Brain microvascular endothelial cell (primary cell): Measurements from ENCODE around the gene FAM219A.

Experiments used
- DNase-seq: peaks from one replicate; pipeline ENCODE4 v3.0.0-alpha.2; 2020
- H3K27ac ChIP-seq: fragments of 250-450 bp; sonication (Bioruptor Pico); 2 replicates; pipeline ENCODE4 v1.5.1; 2020; ENCODE audit warnings: mild to moderate bottlenecking, moderate library complexity
- H3K27me3 ChIP-seq: fragments of 250-450 bp; sonication (Bioruptor Pico); replicated peaks from 2 replicates; pipeline ENCODE4 v1.5.1; 2020; ENCODE audit warnings: mild to moderate bottlenecking
- H3K36me3 ChIP-seq: fragments of 250-450 bp; sonication (Bioruptor Pico); replicated peaks from 2 replicates; pipeline ENCODE4 v1.5.1; 2020; ENCODE audit warnings: mild to moderate bottlenecking
- H3K4me3 ChIP-seq: 2 replicates; pipeline ENCODE4 v1.5.1; 2011; ENCODE audit warnings: low read depth, mild to moderate bottlenecking, control low read depth, low read length, moderate library complexity
- CTCF ChIP-seq: IDR thresholded peaks from 2 replicates; pipeline ENCODE4 v1.5.1; 2011; ENCODE audit warnings: low read depth, mild to moderate bottlenecking, moderate library complexity, low read length, control low read depth, inconsistent platforms; ENCODE audit errors: missing control alignments
- in situ Hi-C: cut with HindIII; loops from 2 replicates; pipeline ENCODE4 v1.10.0; 2017; ENCODE audit warnings: low sequenced_read_pairs, low pct_ligation_motif_present

The FAM219A gene

GRCh38 chr9:34413231-34413852 lies 45.0 kb downstream of the FAM219A start:
- peak; percentile 45 for DNase-seq

GRCh38 chr9:34412336-34412735 lies 46.0 kb downstream of the FAM219A start:
- in situ Hi-C loops = no loop called here

More at GRCh38 chr9:34413231-34413852, 45.0 kb downstream of the FAM219A start:
- Histone ChIP-seq H3K27me3 (no peaks in the 10 kb centered on the region), H3K4me3 (no peak overlapping the region), H3K27ac (no peak overlapping the region), H3K36me3 (no peaks in the 10 kb centered on the region)
- TF ChIP-seq CTCF = no peak
- in situ Hi-C loops = no loop called here

GRCh38 chr9:34409154-34409553 lies 49.2 kb downstream of the FAM219A start:
- Histone ChIP-seq H3K27me3 (no peaks in the 10 kb centered on the region), H3K4me3 (no peak overlapping the region), H3K27ac (no peak overlapping the region), H3K36me3 (no peaks in the 10 kb centered on the region)
- no peak for TF ChIP-seq CTCF
- in situ Hi-C loops = no loop called here
- no peak for DNase-seq

More at GRCh38 chr9:34412336-34412735, 46.0 kb downstream of the FAM219A start:
- no peaks in the 10 kb centered on the region for H3K36me3 ChIP-seq
- TF ChIP-seq CTCF = no peak
- no peaks in the 10 kb centered on the region for H3K27me3 ChIP-seq
- no peak for DNase-seq
- H3K27ac ChIP-seq = no peak overlapping the region
- no peak overlapping the region for H3K4me3 ChIP-seq

- no peak for DNase-seq
- H3K27ac ChIP-seq = no peak overlapping the region
- H3K4me3 ChIP-seq = no peak overlapping the region
- peaks cover 5% of the 10 kb centered on the region for H3K36me3 ChIP-seq
- no peak for TF ChIP-seq CTCF
- no peaks in the 10 kb centered on the region for H3K27me3 ChIP-seq
- in situ Hi-C loops = no loop called here
Measured at GRCh38 chr9:34408173-34408572, 50.2 kb downstream of the FAM219A start.

- Histone ChIP-seq H3K27ac (no peak overlapping the region), H3K27me3 (no peaks in the 10 kb centered on the region), H3K36me3 (peaks cover 14% of the 10 kb centered on the region), H3K4me3 (no peak overlapping the region)
- no peak for DNase-seq
- TF ChIP-seq CTCF = no peak
- in situ Hi-C loops = no loop called here
Measured at GRCh38 chr9:34406219-34406618, 52.2 kb downstream of the FAM219A start.

- TF ChIP-seq CTCF = no peak
- Histone ChIP-seq H3K27me3 (no peaks in the 10 kb centered on the region), H3K36me3 (peaks cover 18% of the 10 kb centered on the region), H3K27ac (no peak overlapping the region), H3K4me3 (no peak overlapping the region)
- DNase-seq = peak; percentile 42
- in situ Hi-C loops = no loop called here
Measured at GRCh38 chr9:34405719-34406118, 52.7 kb downstream of the FAM219A start.
